ENCODE data around the gene FAAH. TPM values are rescaled to one million over a fixed set of nuclear protein-coding genes. Genes with fewer than 3 reads are reported as not detected.
A peak's percentile ranks its signal among the peaks of the same experiment; 100 is the strongest.

Gene FAAH
- total RNA-seq, 2 experiments from 2014 or later: 3.6 to 3.9 TPM

- H3K9me3 Mint-ChIP-seq (ENCODE audit: insufficient read depth): no peaks in the 10 kb centered on the region
- H3K27me3 Mint-ChIP-seq (ENCODE audit: low read depth): peaks cover 8% of the 10 kb centered on the region
- ATAC-seq (no peak), DNase-seq (no peak)
- H3K4me3 Mint-ChIP-seq: no peak overlapping the region
- POLR2A ChIA-PET: no interaction called here
- no peak overlapping the region for H3K27ac Mint-ChIP-seq
- CTCF ChIA-PET: interaction anchor here (2.5 kb wide), 1 partner anchor 19 kb away, joined by 8 read pairs; no protein-coding TSS in a partner anchor
- H3K4me1 Mint-ChIP-seq (ENCODE audit: low read depth): peaks cover under 1% of the 10 kb centered on the region
- no peaks in the 10 kb centered on the region for H3K36me3 Mint-ChIP-seq (ENCODE audit: low read depth)
Measured at GRCh38 chr1:46427541-46427940, 33.4 kb downstream of the FAAH start.

GRCh38 chr1:46429436-46429835 lies 35.3 kb downstream of the FAAH start:
- ATAC-seq (no peak), DNase-seq (no peak)
- Mint-ChIP-seq H3K4me1 (ENCODE audit: low read depth) (no peaks in the 10 kb centered on the region), H3K9me3 (ENCODE audit: insufficient read depth) (no peaks in the 10 kb centered on the region), H3K27me3 (ENCODE audit: low read depth) (peaks cover 12% of the 10 kb centered on the region), H3K36me3 (ENCODE audit: low read depth) (no peaks in the 10 kb centered on the region), H3K4me3 (no peak overlapping the region), H3K27ac (no peak overlapping the region)
- CTCF ChIA-PET: interaction anchor here (1.0 kb wide), 1 partner anchor 119 kb away, joined by 3 read pairs; no protein-coding TSS in a partner anchor
- POLR2A ChIA-PET: no interaction called here

GRCh38 chr1:46431695-46432094 lies 37.6 kb downstream of the FAAH start:
- POLR2A ChIA-PET: no interaction called here

GRCh38 chr1:46432781-46433327 lies 38.7 kb downstream of the FAAH start:
- Mint-ChIP-seq H3K4me3 (no peak overlapping the region), H3K27me3 (ENCODE audit: low read depth) (peaks cover 10% of the 10 kb centered on the region), H3K27ac (no peak overlapping the region), H3K9me3 (ENCODE audit: insufficient read depth) (no peaks in the 10 kb centered on the region), H3K36me3 (ENCODE audit: low read depth) (no peaks in the 10 kb centered on the region), H3K4me1 (ENCODE audit: low read depth) (no peaks in the 10 kb centered on the region)
- ATAC-seq: no peak
- CTCF ChIA-PET: interaction anchor here (0.7 to 3.3 kb wide), 6 partner anchors 9 to 96 kb away, joined by 3 to 17 read pairs (median 6); no protein-coding TSS in a partner anchor
- no peak for DNase-seq
- POLR2A ChIA-PET: no interaction called here

More at GRCh38 chr1:46431695-46432094, 37.6 kb downstream of the FAAH start:
- DNase-seq: no peak
- peaks cover 13% of the 10 kb centered on the region for H3K27me3 Mint-ChIP-seq (ENCODE audit: low read depth)
- H3K4me1 Mint-ChIP-seq (ENCODE audit: low read depth): no peaks in the 10 kb centered on the region
- no peak overlapping the region for H3K27ac Mint-ChIP-seq
- H3K9me3 Mint-ChIP-seq (ENCODE audit: insufficient read depth): no peaks in the 10 kb centered on the region
- H3K4me3 Mint-ChIP-seq: no peak overlapping the region
- CTCF ChIA-PET: interaction anchor here (2.1 to 3.3 kb wide), 2 partner anchors 10 to 16 kb away, joined by 8 to 17 read pairs; no protein-coding TSS in a partner anchor
- no peak for ATAC-seq
- H3K36me3 Mint-ChIP-seq (ENCODE audit: low read depth): no peaks in the 10 kb centered on the region

- ChIA-PET CTCF (interaction anchor here (0.8 to 3.3 kb wide), 7 partner anchors 7 to 27 kb away, joined by 3 to 17 read pairs (median 4); no protein-coding TSS in a partner anchor), POLR2A (no interaction called here)
- ATAC-seq: no peak
- Mint-ChIP-seq H3K36me3 (ENCODE audit: low read depth) (no peaks in the 10 kb centered on the region), H3K27me3 (ENCODE audit: low read depth) (peaks cover 9% of the 10 kb centered on the region), H3K4me3 (no peak overlapping the region), H3K9me3 (ENCODE audit: insufficient read depth) (no peaks in the 10 kb centered on the region), H3K4me1 (ENCODE audit: low read depth) (no peaks in the 10 kb centered on the region), H3K27ac (no peak overlapping the region)
- DNase-seq: no peak
Measured at GRCh38 chr1:46434358-46434757, 40.2 kb downstream of the FAAH start.

GRCh38 chr1:46436844-46437243 lies 42.7 kb downstream of the FAAH start:
- H3K36me3 Mint-ChIP-seq (ENCODE audit: low read depth): no peaks in the 10 kb centered on the region
- H3K9me3 Mint-ChIP-seq (ENCODE audit: insufficient read depth): no peaks in the 10 kb centered on the region
- H3K4me3 Mint-ChIP-seq: no peak overlapping the region
- peaks cover 12% of the 10 kb centered on the region for H3K27me3 Mint-ChIP-seq (ENCODE audit: low read depth)
- POLR2A ChIA-PET: no interaction called here
- H3K4me1 Mint-ChIP-seq (ENCODE audit: low read depth): no peaks in the 10 kb centered on the region
- DNase-seq (no peak), ATAC-seq (no peak)
- CTCF ChIA-PET: interaction anchor here (1.0 to 1.3 kb wide), 2 partner anchors 9 to 10 kb away, joined by 3 read pairs; no protein-coding TSS in a partner anchor
- no peak overlapping the region for H3K27ac Mint-ChIP-seq

GRCh38 chr1:46437723-46438122 lies 43.6 kb downstream of the FAAH start:
- CTCF ChIA-PET: interaction anchor here (1.0 to 1.9 kb wide), 5 partner anchors 8 to 40 kb away, joined by 3 to 6 read pairs (median 3); no protein-coding TSS in a partner anchor
- POLR2A ChIA-PET: no interaction called here
- H3K4me1 Mint-ChIP-seq (ENCODE audit: low read depth): peaks cover 6% of the 10 kb centered on the region
- no peak for ATAC-seq
- H3K27me3 Mint-ChIP-seq (ENCODE audit: low read depth): peaks cover 12% of the 10 kb centered on the region
- H3K36me3 Mint-ChIP-seq (ENCODE audit: low read depth): no peaks in the 10 kb centered on the region
- H3K4me3 Mint-ChIP-seq: no peak overlapping the region
- H3K9me3 Mint-ChIP-seq (ENCODE audit: insufficient read depth): no peaks in the 10 kb centered on the region
- H3K27ac Mint-ChIP-seq: no peak overlapping the region
- no peak for DNase-seq

GRCh38 chr1:46438346-46438745 lies 44.2 kb downstream of the FAAH start:
- Mint-ChIP-seq H3K4me1 (ENCODE audit: low read depth) (peaks cover 8% of the 10 kb centered on the region), H3K4me3 (no peak overlapping the region), H3K9me3 (ENCODE audit: insufficient read depth) (no peaks in the 10 kb centered on the region), H3K27ac (no peak overlapping the region), H3K36me3 (ENCODE audit: low read depth) (no peaks in the 10 kb centered on the region), H3K27me3 (ENCODE audit: low read depth) (peaks cover 13% of the 10 kb centered on the region)
- ChIA-PET CTCF (interaction anchor here (1.4 to 1.9 kb wide), 3 partner anchors 9 to 39 kb away, joined by 3 to 6 read pairs (median 4); no protein-coding TSS in a partner anchor), POLR2A (no interaction called here)
- no peak for DNase-seq
- ATAC-seq: no peak

- Mint-ChIP-seq H3K27me3 (ENCODE audit: low read depth) (peaks cover 14% of the 10 kb centered on the region), H3K9me3 (ENCODE audit: insufficient read depth) (no peaks in the 10 kb centered on the region), H3K4me3 (no peak overlapping the region), H3K4me1 (ENCODE audit: low read depth) (peaks cover 10% of the 10 kb centered on the region), H3K27ac (no peak overlapping the region), H3K36me3 (ENCODE audit: low read depth) (no peaks in the 10 kb centered on the region)
- no peak for DNase-seq
- ChIA-PET CTCF (interaction anchor here (2.2 to 2.7 kb wide), 3 partner anchors 7 to 87 kb away, joined by 6 to 34 read pairs (median 17); no protein-coding TSS in a partner anchor), POLR2A (no interaction called here)
- no peak for ATAC-seq
Measured at GRCh38 chr1:46440478-46440877, 46.4 kb downstream of the FAAH start.

- ATAC-seq (peak; percentile 79), DNase-seq (peak; percentile 77)
- POLR2A ChIA-PET: no interaction called here
- Mint-ChIP-seq H3K27ac (peak overlapping the region; percentile 17), H3K27me3 (ENCODE audit: low read depth) (peaks cover 26% of the 10 kb centered on the region), H3K4me3 (peak overlapping the region; percentile 77), H3K9me3 (ENCODE audit: insufficient read depth) (no peaks in the 10 kb centered on the region), H3K36me3 (ENCODE audit: low read depth) (no peaks in the 10 kb centered on the region), H3K4me1 (ENCODE audit: low read depth) (peaks cover 10% of the 10 kb centered on the region)
- CTCF ChIA-PET: interaction anchor here (0.6 to 10.1 kb wide), 19 partner anchors 10 to 284 kb away, joined by 3 to 154 read pairs (median 5); a partner anchor contains a TSS
Measured at GRCh38 chr1:46442317-46443161, 48.4 kb downstream of the FAAH start.

- Mint-ChIP-seq H3K27me3 (ENCODE audit: low read depth) (peaks cover 40% of the 10 kb centered on the region), H3K9me3 (ENCODE audit: insufficient read depth) (no peaks in the 10 kb centered on the region)
- no peak for ATAC-seq
Measured at GRCh38 chr1:46444466-46444865, 50.3 kb downstream of the FAAH start.

More at GRCh38 chr1:46444466-46444865, 50.3 kb downstream of the FAAH start:
- Mint-ChIP-seq H3K4me1 (ENCODE audit: low read depth) (peaks cover 14% of the 10 kb centered on the region), H3K36me3 (ENCODE audit: low read depth) (no peaks in the 10 kb centered on the region), H3K4me3 (no peak overlapping the region), H3K27ac (no peak overlapping the region)
- CTCF ChIA-PET: interaction anchor here (0.9 to 10.1 kb wide), 4 partner anchors 11 to 104 kb away, joined by 5 to 154 read pairs (median 7); a partner anchor contains a TSS
- DNase-seq: no peak
- POLR2A ChIA-PET: no interaction called here
